ENCODE data around the gene STOM.

Gene STOM

DNA sequence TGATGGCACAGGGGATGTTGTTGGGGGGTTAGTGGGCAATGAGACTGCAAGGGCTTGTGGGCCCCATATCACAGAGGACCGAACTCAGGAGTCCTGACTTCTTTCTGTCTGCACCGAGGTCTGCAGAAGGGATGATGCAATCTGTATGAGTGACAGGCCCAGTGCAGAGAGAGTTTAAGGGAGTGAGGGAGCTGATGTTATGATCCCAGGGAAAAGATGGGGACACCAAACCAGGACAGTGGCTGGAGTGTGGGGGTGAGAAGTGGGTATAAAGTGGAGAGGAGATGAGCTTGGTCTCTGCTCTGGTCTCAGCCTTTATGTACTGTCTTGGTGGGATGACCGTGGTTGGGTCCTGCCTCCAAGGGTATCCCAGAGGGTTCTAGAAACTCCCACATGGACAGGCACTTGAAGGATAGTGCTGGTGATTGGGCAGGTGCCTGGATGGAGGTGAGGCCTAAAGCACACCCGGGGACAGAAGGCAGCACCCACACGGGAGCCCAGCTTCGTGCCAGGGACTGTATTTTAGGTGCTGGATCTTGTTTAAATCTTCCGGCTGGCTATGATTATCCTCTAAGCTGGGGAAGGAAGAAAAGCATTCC lies 80.2 kb downstream of the STOM start:
- TF ChIP-seq, protein P1, sequence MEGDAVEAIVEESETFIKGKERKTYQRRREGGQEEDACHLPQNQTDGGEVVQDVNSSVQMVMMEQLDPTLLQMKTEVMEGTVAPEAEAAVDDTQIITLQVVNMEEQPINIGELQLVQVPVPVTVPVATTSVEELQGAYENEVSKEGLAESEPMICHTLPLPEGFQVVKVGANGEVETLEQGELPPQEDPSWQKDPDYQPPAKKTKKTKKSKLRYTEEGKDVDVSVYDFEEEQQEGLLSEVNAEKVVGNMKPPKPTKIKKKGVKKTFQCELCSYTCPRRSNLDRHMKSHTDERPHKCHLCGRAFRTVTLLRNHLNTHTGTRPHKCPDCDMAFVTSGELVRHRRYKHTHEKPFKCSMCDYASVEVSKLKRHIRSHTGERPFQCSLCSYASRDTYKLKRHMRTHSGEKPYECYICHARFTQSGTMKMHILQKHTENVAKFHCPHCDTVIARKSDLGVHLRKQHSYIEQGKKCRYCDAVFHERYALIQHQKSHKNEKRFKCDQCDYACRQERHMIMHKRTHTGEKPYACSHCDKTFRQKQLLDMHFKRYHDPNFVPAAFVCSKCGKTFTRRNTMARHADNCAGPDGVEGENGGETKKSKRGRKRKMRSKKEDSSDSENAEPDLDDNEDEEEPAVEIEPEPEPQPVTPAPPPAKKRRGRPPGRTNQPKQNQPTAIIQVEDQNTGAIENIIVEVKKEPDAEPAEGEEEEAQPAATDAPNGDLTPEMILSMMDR (IDR thresholded peaks at IDR 0.05; ENCODE audit: low read depth, low read length), result no peak
- no peak for TF ChIP-seq EZH2phosphoT487 (IDR thresholded peaks at IDR 0.05; ENCODE audit: low read depth)
- Histone ChIP-seq H2AFZ (ENCODE audit: low read depth, low read length) (no peak overlapping the region), H4K20me1 (ENCODE audit: insufficient read depth, low read length) (no peaks in the 10 kb centered on the region), H3K4me3 (ENCODE audit: low read length) (no peak overlapping the region), H3K27me3 (ENCODE audit: low read depth, low read length) (no peaks in the 10 kb centered on the region), H3K9me3 (ENCODE audit: insufficient read depth, low read length) (no peaks in the 10 kb centered on the region), H3K4me1 (ENCODE audit: low read length) (no peaks in the 10 kb centered on the region), H3K4me2 (ENCODE audit: low read length) (no peak overlapping the region), H3K36me3 (replicated peaks; ENCODE audit: low read depth, low read length) (no peaks in the 10 kb centered on the region), H3K9ac (ENCODE audit: low read length) (no peak overlapping the region), H3K27ac (ENCODE audit: low read length) (no peak overlapping the region), H3K79me2 (ENCODE audit: low read length) (no peaks in the 10 kb centered on the region)

DNA sequence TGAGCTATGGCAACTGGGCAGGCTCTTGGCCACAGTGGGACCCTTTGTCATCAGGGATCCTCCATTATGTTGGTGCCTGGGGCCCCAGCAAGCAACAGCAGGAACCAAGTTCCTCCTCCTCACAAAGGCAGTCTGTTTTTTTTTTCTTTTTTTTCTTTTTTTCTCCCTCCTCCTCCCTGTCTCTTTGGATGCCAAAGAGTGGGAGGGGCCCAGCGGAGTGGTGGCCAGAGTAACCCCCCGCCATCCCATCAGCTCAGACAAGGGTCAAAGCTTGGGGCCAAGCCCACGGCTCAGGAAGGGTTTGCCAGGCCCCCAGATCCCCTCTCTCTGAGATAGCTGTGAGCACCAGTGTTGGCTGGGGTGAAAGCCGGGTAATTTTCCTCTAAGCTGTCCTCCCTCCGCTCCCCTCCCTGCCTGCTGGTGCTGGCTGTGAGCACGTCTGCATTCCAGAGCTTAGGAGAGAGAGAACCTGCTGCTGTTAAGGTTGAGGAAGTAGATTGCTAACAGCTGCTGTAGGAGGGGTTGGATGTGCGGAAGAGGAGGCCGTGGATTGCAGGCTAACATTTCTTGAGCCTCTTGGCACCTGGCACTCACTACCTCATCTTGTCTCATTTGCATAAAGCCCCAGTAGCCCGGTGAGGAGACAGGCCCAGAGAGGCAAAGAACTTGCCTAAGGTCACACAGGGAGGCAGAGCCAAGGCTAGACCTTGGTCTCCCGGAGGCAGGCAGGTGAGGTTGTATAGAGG lies 80.9 kb downstream of the STOM start:
- no peaks in the 10 kb centered on the region for H3K27me3 ChIP-seq (ENCODE audit: low read depth, low read length)
- no peaks in the 10 kb centered on the region for H3K79me2 ChIP-seq (ENCODE audit: low read length)
- no peak overlapping the region for H3K27ac ChIP-seq (ENCODE audit: low read length)
- H3K4me1 ChIP-seq (ENCODE audit: low read length), result peaks cover under 1% of the 10 kb centered on the region
- H3K9me3 ChIP-seq (ENCODE audit: insufficient read depth, low read length), result no peaks in the 10 kb centered on the region
- H3K4me3 ChIP-seq (ENCODE audit: low read length), result no peak overlapping the region
- H3K9ac ChIP-seq (ENCODE audit: low read length), result no peak overlapping the region
- H2AFZ ChIP-seq (ENCODE audit: low read depth, low read length), result no peak overlapping the region
- no peak overlapping the region for H3K4me2 ChIP-seq (ENCODE audit: low read length)
- H4K20me1 ChIP-seq (ENCODE audit: insufficient read depth, low read length), result no peaks in the 10 kb centered on the region
- TF ChIP-seq, protein P1 (IDR thresholded peaks at IDR 0.05; ENCODE audit: low read depth, low read length), result no peak
- TF ChIP-seq EZH2phosphoT487 (IDR thresholded peaks at IDR 0.05; ENCODE audit: low read depth), result no peak
- no peaks in the 10 kb centered on the region for H3K36me3 ChIP-seq (replicated peaks; ENCODE audit: low read depth, low read length)

All from OCI-LY3 (cell line).